WTC11 (cell line): ENCODE results near the gene BNC2. TPM values are rescaled to one million over a fixed set of nuclear protein-coding genes. Genes with fewer than 3 reads are reported as not detected.
A peak's percentile ranks its signal among the peaks of the same experiment; 100 is the strongest.

Experiments used
- ATAC-seq: fragments of 200-7000 bp; cut with Tn5 transposase; 2 replicates; pipeline ENCODE4 v1.10.0; 2021; ENCODE audit warnings: mild to moderate bottlenecking, moderate library complexity
- CTCF ChIA-PET: fragments of 300-600 bp; sonication (Branson Sonifier 250); formaldehyde crosslinking; loops from one replicate; lab custom pipeline; 2021; ENCODE audit warnings: antibody characterized with exemption; lab: Charles Lee
- POLR2A ChIA-PET: fragments of 350-600 bp; sonication (Branson Sonifier 250); formaldehyde crosslinking; loops from one replicate; lab custom pipeline; 2021; ENCODE audit warnings: antibody characterized with exemption; lab: Charles Lee
- DNase-seq: peaks from one replicate; pipeline ENCODE4 v3.0.0; 2021; ENCODE audit warnings: low spot score
- H3K27ac Mint-ChIP-seq: 2 replicates; pipeline ENCODE4 v1.8.0; 2021; ENCODE audit warnings: mixed read lengths
- H3K27me3 Mint-ChIP-seq: 2 replicates; pipeline ENCODE4 v1.8.0; 2021; ENCODE audit warnings: low read depth, mild to moderate bottlenecking, moderate library complexity, mixed read lengths
- H3K36me3 Mint-ChIP-seq: 2 replicates; pipeline ENCODE4 v1.8.0; 2021; ENCODE audit warnings: mixed read lengths
- H3K4me1 Mint-ChIP-seq: 2 replicates; pipeline ENCODE4 v1.8.0; 2022; ENCODE audit warnings: mixed read lengths
- H3K4me3 Mint-ChIP-seq: 2 replicates; pipeline ENCODE4 v1.8.0; 2021; ENCODE audit warnings: mild to moderate bottlenecking, moderate library complexity, mixed read lengths
- H3K9me3 Mint-ChIP-seq: 2 replicates; pipeline ENCODE4 v1.8.0; 2021; ENCODE audit warnings: mixed read lengths
- ARID4B ChIP-seq: sonication (generic); formaldehyde crosslinking; IDR thresholded peaks from 2 replicates; pipeline ENCODE4 v1.8.0; 2023; ENCODE audit warnings: missing genetic modification reagents, mild to moderate bottlenecking, borderline replicate concordance
- E2F4 ChIP-seq: sonication (generic); formaldehyde crosslinking; IDR thresholded peaks from 2 replicates; pipeline ENCODE4 v1.8.1; 2022; ENCODE audit warnings: low read depth, mild to moderate bottlenecking, moderate library complexity, missing genetic modification reagents, borderline replicate concordance
- ELF4 ChIP-seq: sonication (generic); formaldehyde crosslinking; IDR thresholded peaks from 2 replicates; pipeline ENCODE4 v1.8.1; 2022; ENCODE audit warnings: low read depth, mild to moderate bottlenecking, moderate library complexity, missing genetic modification reagents
- HMGA2 ChIP-seq: fragments of 250-450 bp; sonication (Bioruptor Pico); IDR thresholded peaks from 2 replicates; pipeline ENCODE4 v1.4.0; 2021; ENCODE audit warnings: mild to moderate bottlenecking, moderate library complexity
- NFE2L1 ChIP-seq: sonication (generic); formaldehyde crosslinking; IDR thresholded peaks from 2 replicates; pipeline ENCODE4 v1.8.1; 2023; ENCODE audit warnings: missing genetic modification reagents
- SMAD4 ChIP-seq: sonication (generic); formaldehyde crosslinking; IDR thresholded peaks from 2 replicates; pipeline ENCODE4 v1.8.0; 2022; ENCODE audit warnings: mild to moderate bottlenecking, missing genetic modification reagents
- SOX15 ChIP-seq: fragments of 250-450 bp; sonication (Bioruptor Pico); IDR thresholded peaks from 2 replicates; pipeline ENCODE4 v1.9.0; 2021; ENCODE audit warnings: mild to moderate bottlenecking
- TEAD1 ChIP-seq: sonication (generic); formaldehyde crosslinking; IDR thresholded peaks from 2 replicates; pipeline ENCODE4 v1.8.0; 2022; ENCODE audit warnings: mild to moderate bottlenecking, missing genetic modification reagents
- ZBTB43 ChIP-seq: sonication (generic); formaldehyde crosslinking; IDR thresholded peaks from 2 replicates; pipeline ENCODE4 v1.8.1; 2023; ENCODE audit warnings: mild to moderate bottlenecking, missing genetic modification reagents
- ZNF138 ChIP-seq: sonication (generic); formaldehyde crosslinking; conservative IDR thresholded peaks from 2 replicates; pipeline ENCODE4 v1.8.1; 2022; ENCODE audit warnings: mild to moderate bottlenecking, moderate library complexity, missing genetic modification reagents
- ZNF423 ChIP-seq: fragments of 250-450 bp; sonication (Bioruptor Pico); IDR thresholded peaks from 2 replicates; pipeline ENCODE4 v2.1.2; 2022; ENCODE audit warnings: mild to moderate bottlenecking, moderate library complexity
- total RNA-seq: library from RNA; stranded (reverse); gene quantifications from 3 replicates; pipeline ENCODE4 v1.2.3, GENCODE V29; 2021
- TF ChIP-seq, protein P1 (sequence below): sonication (generic); formaldehyde crosslinking; IDR thresholded peaks from 2 replicates; pipeline ENCODE4 v1.8.0; 2022; ENCODE audit warnings: mild to moderate bottlenecking, missing genetic modification reagents
- TF ChIP-seq, protein P2 (sequence below): fragments of 250-450 bp; sonication (Bioruptor Pico); conservative IDR thresholded peaks from 2 replicates; pipeline ENCODE4 v1.9.0; 2021; ENCODE audit warnings: mild to moderate bottlenecking
- TF ChIP-seq, protein P3 (sequence below): fragments of 250-450 bp; sonication (Bioruptor Pico); IDR thresholded peaks from 2 replicates; pipeline ENCODE4 v1.9.0; 2021; ENCODE audit warnings: mild to moderate bottlenecking

Gene BNC2
- total RNA-seq, 1 experiment from 2014 or later, result 33.3 TPM

- Mint-ChIP-seq H3K27ac (no peak overlapping the region), H3K9me3 (peaks cover 7% of the 10 kb centered on the region), H3K4me3 (no peak overlapping the region), H3K27me3 (no peaks in the 10 kb centered on the region), H3K4me1 (0 out of 2 replicates have a peak, but pooled peaks cover 4% of the 10 kb centered on the region), H3K36me3 (no peaks in the 10 kb centered on the region)
- TF ChIP-seq ARID4B (CRISPR knock-in tag) (no peak), ZNF138 (CRISPR knock-in tag) (no peak)
- no peak for ATAC-seq
- POLR2A ChIA-PET, result no interaction called here
- CTCF ChIA-PET, result no interaction called here
- DNase-seq, result no peak
Measured at GRCh38 chr9:16898464-16898863, 28.0 kb upstream of the BNC2 start.

GRCh38 chr9:16888594-16888993 lies 18.1 kb upstream of the BNC2 start:
- Mint-ChIP-seq H3K27ac (no peak overlapping the region), H3K4me3 (no peak overlapping the region), H3K4me1 (peaks cover 10% of the 10 kb centered on the region), H3K9me3 (peaks cover 1% of the 10 kb centered on the region; the same call in 1 of the 2 replicates), H3K36me3 (peaks cover under 1% of the 10 kb centered on the region; the same call in 1 of the 2 replicates), H3K27me3 (no peaks in the 10 kb centered on the region)
- CTCF ChIA-PET, result no interaction called here
- TF ChIP-seq HMGA2 (CRISPR knock-in tag) (peak; percentile 96), E2F4 (CRISPR knock-in tag) (no peak)
- DNase-seq (no peak), ATAC-seq (no peak)
- POLR2A ChIA-PET, result interaction anchor here (0.7 kb wide), 1 partner anchor 25 kb away, joined by 5 read pairs; no protein-coding TSS in a partner anchor

DNA sequence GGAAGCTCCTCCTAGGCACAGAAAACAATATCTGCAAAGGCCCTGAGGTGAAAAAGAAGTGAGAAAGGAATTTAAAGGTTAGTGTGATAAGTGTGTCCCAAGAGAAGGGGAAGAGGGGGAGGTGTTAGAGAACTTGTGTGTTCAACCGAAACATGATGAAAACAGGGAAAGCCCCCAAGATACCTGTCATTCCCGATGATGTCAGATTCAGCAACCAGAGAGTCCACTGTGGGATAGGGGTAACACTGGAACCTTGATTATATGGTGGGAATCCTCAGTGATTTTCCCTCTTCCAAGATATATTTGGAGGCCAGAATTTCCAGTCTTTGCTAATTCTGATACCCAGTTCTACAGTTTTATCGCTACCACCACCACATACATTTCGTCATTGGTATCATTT lies 15.5 kb upstream of the BNC2 start:
- no peak for ATAC-seq
- Mint-ChIP-seq H3K4me1 (peaks cover 10% of the 10 kb centered on the region), H3K27ac (no peak overlapping the region), H3K4me3 (no peak overlapping the region), H3K36me3 (peaks cover 15% of the 10 kb centered on the region), H3K9me3 (peaks cover 21% of the 10 kb centered on the region), H3K27me3 (no peaks in the 10 kb centered on the region)
- DNase-seq, result no peak
- ChIA-PET POLR2A (no interaction called here), CTCF (no interaction called here)
- TF ChIP-seq TEAD1 (CRISPR knock-in tag) (no peak), ELF4 (CRISPR knock-in tag) (no peak), E2F4 (CRISPR knock-in tag) (no peak), ZNF423 (no peak), SMAD4 (no peak), SOX15 (CRISPR knock-in tag) (no peak), HMGA2 (CRISPR knock-in tag) (no peak), ZBTB43 (no peak), NFE2L1 (CRISPR knock-in tag) (no peak)
- TF ChIP-seq, protein P1, sequence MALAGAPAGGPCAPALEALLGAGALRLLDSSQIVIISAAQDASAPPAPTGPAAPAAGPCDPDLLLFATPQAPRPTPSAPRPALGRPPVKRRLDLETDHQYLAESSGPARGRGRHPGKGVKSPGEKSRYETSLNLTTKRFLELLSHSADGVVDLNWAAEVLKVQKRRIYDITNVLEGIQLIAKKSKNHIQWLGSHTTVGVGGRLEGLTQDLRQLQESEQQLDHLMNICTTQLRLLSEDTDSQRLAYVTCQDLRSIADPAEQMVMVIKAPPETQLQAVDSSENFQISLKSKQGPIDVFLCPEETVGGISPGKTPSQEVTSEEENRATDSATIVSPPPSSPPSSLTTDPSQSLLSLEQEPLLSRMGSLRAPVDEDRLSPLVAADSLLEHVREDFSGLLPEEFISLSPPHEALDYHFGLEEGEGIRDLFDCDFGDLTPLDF (CRISPR knock-in tag), result no peak
- TF ChIP-seq, protein P2, sequence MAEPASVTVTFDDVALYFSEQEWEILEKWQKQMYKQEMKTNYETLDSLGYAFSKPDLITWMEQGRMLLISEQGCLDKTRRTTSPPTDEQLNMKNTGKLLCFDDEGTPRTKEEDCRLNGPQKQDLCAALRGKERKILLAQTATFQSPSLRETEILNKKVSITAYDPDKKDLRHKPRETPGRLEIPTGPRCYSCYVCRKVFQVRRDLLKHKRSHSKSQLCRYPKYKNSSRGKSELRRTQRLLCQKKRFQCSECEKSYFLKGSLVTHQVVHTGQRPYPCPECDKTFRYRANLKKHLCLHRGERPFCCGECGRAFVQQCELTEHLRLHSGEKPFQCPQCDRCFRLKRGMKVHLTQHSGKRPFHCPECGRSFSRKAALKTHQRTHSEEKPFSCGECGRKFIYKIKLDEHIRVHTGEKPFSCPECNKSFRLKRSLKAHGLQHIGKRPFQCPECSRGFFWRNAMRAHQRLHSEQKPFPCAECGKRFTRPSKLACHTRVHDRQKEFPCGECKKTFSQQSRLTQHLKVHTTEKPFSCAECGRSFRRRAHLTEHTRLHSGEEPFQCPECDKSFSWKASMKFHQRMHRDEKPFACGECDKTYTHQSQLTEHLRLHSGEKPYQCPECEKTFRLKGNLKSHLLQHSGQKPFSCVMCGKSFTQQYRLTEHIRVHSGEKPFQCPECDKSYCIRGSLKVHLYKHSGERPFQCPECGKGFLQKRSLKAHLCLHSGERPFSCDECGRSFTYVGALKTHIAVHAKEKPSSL (CRISPR knock-in tag), result no peak
- TF ChIP-seq, protein P3, sequence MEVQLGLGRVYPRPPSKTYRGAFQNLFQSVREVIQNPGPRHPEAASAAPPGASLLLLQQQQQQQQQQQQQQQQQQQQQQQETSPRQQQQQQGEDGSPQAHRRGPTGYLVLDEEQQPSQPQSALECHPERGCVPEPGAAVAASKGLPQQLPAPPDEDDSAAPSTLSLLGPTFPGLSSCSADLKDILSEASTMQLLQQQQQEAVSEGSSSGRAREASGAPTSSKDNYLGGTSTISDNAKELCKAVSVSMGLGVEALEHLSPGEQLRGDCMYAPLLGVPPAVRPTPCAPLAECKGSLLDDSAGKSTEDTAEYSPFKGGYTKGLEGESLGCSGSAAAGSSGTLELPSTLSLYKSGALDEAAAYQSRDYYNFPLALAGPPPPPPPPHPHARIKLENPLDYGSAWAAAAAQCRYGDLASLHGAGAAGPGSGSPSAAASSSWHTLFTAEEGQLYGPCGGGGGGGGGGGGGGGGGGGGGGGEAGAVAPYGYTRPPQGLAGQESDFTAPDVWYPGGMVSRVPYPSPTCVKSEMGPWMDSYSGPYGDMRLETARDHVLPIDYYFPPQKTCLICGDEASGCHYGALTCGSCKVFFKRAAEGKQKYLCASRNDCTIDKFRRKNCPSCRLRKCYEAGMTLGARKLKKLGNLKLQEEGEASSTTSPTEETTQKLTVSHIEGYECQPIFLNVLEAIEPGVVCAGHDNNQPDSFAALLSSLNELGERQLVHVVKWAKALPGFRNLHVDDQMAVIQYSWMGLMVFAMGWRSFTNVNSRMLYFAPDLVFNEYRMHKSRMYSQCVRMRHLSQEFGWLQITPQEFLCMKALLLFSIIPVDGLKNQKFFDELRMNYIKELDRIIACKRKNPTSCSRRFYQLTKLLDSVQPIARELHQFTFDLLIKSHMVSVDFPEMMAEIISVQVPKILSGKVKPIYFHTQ (CRISPR knock-in tag), result no peak
